Measurements from ENCODE around the gene GOLPH3. TPM values are rescaled to one million over a fixed set of nuclear protein-coding genes. Genes with fewer than 3 reads are reported as not detected.

Gene GOLPH3
- total and polyA plus RNA-seq, 2 of the 4 experiments (the other 2 are of a cell fraction) = 38.2 to 41.3 TPM

GRCh38 chr5:32165597-32165996 is 8.5 kb downstream of the GOLPH3 start:
- dilution Hi-C loops (cut with HindIII; ENCODE audit: low sequenced_read_pairs, unreplicated experiment) = no loop called here
- Histone ChIP-seq H4K8ac (ENCODE audit: low read depth in 2 of 2, low read length in 2 of 2) (no peak overlapping the region), H4K20me1 (ENCODE audit: insufficient read depth, low read length) (peaks cover 85% of the 10 kb centered on the region), H4K91ac (ENCODE audit: insufficient read depth, low read depth, low read length) (no peak overlapping the region), H2AK9ac (replicated peaks; ENCODE audit: low read depth, low read length, poor library complexity) (no peak overlapping the region), H3K56ac (ENCODE audit: extremely low read depth, insufficient read depth, low read length) (no peak overlapping the region), H3K4me2 (ENCODE audit: low read depth, low read length) (no peak overlapping the region), H3K79me1 (ENCODE audit: low read depth in 1 of 2, low read length in 2 of 2) (peaks cover 3 to 41% of the 10 kb centered on the region in 2 experiments; a peak in 3 of 4 replicates), H2BK20ac (ENCODE audit: low read depth, low read length) (no peak overlapping the region), H2BK5ac (ENCODE audit: low read depth, low read length, poor library complexity, severe bottlenecking) (no peak overlapping the region), H3K4ac (ENCODE audit: low read depth, low read length) (no peak overlapping the region), H3K23ac (ENCODE audit: low read depth, low read length) (no peak overlapping the region), H2BK120ac (ENCODE audit: low read depth, low read length) (no peak overlapping the region), H3K4me1 (ENCODE audit: control insufficient read depth, insufficient read depth, low read length) (peaks cover 5% of the 10 kb centered on the region; the same call in 1 of the 2 replicates), H3K4me3 (ENCODE audit: insufficient read depth, low read depth, low read length) (no peak overlapping the region), H3K36me3 (ENCODE audit: control insufficient read depth, insufficient read depth, low read length) (peaks cover 33% of the 10 kb centered on the region), H2AK5ac (ENCODE audit: low read depth, low read length) (no peak overlapping the region), H3K18ac (ENCODE audit: low read depth, low read length) (no peak overlapping the region), H3K14ac (replicated peaks; ENCODE audit: low read depth, low read length) (no peak overlapping the region), H4K5ac (ENCODE audit: low read depth, low read length) (no peak overlapping the region), H2BK15ac (ENCODE audit: low read depth, low read length) (no peak overlapping the region), H3K27me3 (ENCODE audit: control insufficient read depth, insufficient read depth, low read length) (no peaks in the 10 kb centered on the region), H3K9ac (ENCODE audit: low read depth, low read length) (no peak overlapping the region), H3K27ac (ENCODE audit: insufficient read depth, low read length) (no peak overlapping the region), H2AFZ (replicated peaks; ENCODE audit: low read length, poor library complexity) (no peak overlapping the region), H3K9me3 (ENCODE audit: control insufficient read depth, insufficient read depth, low read length) (no peaks in the 10 kb centered on the region), H3K9me1 (ENCODE audit: insufficient read depth, low read length) (peaks cover 6% of the 10 kb centered on the region; the same call in 1 of the 2 replicates)
- no TSS peak for BruUV-seq (replicated peaks)
- no CpG with 5 or more reads among the region's 3 CpGs for WGBS, 2 experiments (ENCODE audit: extremely low coverage in 2 of 2, insufficient read length in 1 of 2)
- DNase-seq (no peak), ATAC-seq (ENCODE audit: low read depth) (no peak)
- in situ Hi-C loops (cut with MboI; ENCODE audit: low sequenced_read_pairs) = no loop called here
- no peak for TF ChIP-seq POLR2A (IDR thresholded peaks at IDR 0.05; ENCODE audit: low read depth, low read length)
- TF ChIP-seq MXI1 (IDR thresholded peaks at IDR 0.05; ENCODE audit: borderline replicate concordance, low read depth, low read length) = no peak
- TF ChIP-seq NFE2L2 (IDR thresholded peaks at IDR 0.05; ENCODE audit: low read depth, low read length) = no peak
- no peak for TF ChIP-seq ELK1 (IDR thresholded peaks at IDR 0.05; ENCODE audit: borderline replicate concordance, low read depth, low read length)
- no peak for TF ChIP-seq CEBPB (IDR thresholded peaks at IDR 0.05; ENCODE audit: low read depth, low read length)
- no peak for TF ChIP-seq RFX5 (IDR thresholded peaks at IDR 0.05; ENCODE audit: low read depth, low read length)
- TF ChIP-seq RAD21 (IDR thresholded peaks at IDR 0.05; ENCODE audit: low read length) = no peak
- no peak for TF ChIP-seq SMC3 (IDR thresholded peaks at IDR 0.05; ENCODE audit: low read depth, low read length)
- no peak for TF ChIP-seq FOS (IDR thresholded peaks at IDR 0.05; ENCODE audit: low read depth, low read length)
- no peak for TF ChIP-seq CHD1 (IDR thresholded peaks at IDR 0.05; ENCODE audit: low read depth, low read length)
- TF ChIP-seq MAFK (IDR thresholded peaks at IDR 0.05; ENCODE audit: low read depth, low read length) = no peak
- TF ChIP-seq, protein P1, sequence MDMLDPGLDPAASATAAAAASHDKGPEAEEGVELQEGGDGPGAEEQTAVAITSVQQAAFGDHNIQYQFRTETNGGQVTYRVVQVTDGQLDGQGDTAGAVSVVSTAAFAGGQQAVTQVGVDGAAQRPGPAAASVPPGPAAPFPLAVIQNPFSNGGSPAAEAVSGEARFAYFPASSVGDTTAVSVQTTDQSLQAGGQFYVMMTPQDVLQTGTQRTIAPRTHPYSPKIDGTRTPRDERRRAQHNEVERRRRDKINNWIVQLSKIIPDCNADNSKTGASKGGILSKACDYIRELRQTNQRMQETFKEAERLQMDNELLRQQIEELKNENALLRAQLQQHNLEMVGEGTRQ (IDR thresholded peaks at IDR 0.05; ENCODE audit: low read depth, low read length) = no peak
- no peak for TF ChIP-seq RCOR1 (IDR thresholded peaks at IDR 0.05; ENCODE audit: insufficient replicate concordance, low read length)
- no peak for TF ChIP-seq BHLHE40 (IDR thresholded peaks at IDR 0.05; ENCODE audit: low read depth, low read length)
- TF ChIP-seq MAZ (IDR thresholded peaks at IDR 0.05; ENCODE audit: borderline replicate concordance, low read depth, low read length) = no peak
- TF ChIP-seq CTCF (conservative IDR thresholded peaks at IDR 0.05; ENCODE audit: low read depth, low read length) = no peak
- CTCF ChIA-PET = no interaction called here
- intact Hi-C loops (cut with micrococcal nuclease) = no loop called here
- POLR2A ChIA-PET (ENCODE audit: unreplicated experiment) = no interaction called here

Measured in IMR-90 (cell line).